GM21786 (cell line): Measurements from ENCODE around the gene GFPT2.

Experiments
- ATAC-seq: cut with Tn5 transposase; IDR thresholded peaks from one replicate; pipeline ENCODE4 v1.9.1; 2021; ENCODE audit not compliant: unreplicated experiment

Gene GFPT2

GRCh38 chr5:180378438-180379344 is 25.6 kb upstream of the GFPT2 start:
- ATAC-seq, result no peak

- ATAC-seq, result no peak
These were observed 24.5 kb upstream of the GFPT2 start for GRCh38 chr5:180377556-180378197.

GRCh38 chr5:180376511-180376910 is 23.4 kb upstream of the GFPT2 start:
- no peak for ATAC-seq

- no peak for ATAC-seq
These were observed 22.8 kb upstream of the GFPT2 start for GRCh38 chr5:180375955-180376354.

GRCh38 chr5:180375291-180375690 is 22.2 kb upstream of the GFPT2 start:
- no peak for ATAC-seq

GRCh38 chr5:180373870-180374269 is 20.7 kb upstream of the GFPT2 start:
- no peak for ATAC-seq

GRCh38 chr5:180373454-180373853 is 20.3 kb upstream of the GFPT2 start:
- no peak for ATAC-seq

- ATAC-seq, result no peak
These were observed 18.8 kb upstream of the GFPT2 start for GRCh38 chr5:180371949-180372348.

- ATAC-seq, result no peak
These were observed 17.9 kb upstream of the GFPT2 start for GRCh38 chr5:180370861-180371641.

- no peak for ATAC-seq
These were observed 14.9 kb upstream of the GFPT2 start for GRCh38 chr5:180367991-180368390.

- ATAC-seq, result no peak
These were observed 14.2 kb upstream of the GFPT2 start for GRCh38 chr5:180367300-180367699.

- no peak for ATAC-seq
These were observed 13.2 kb upstream of the GFPT2 start for GRCh38 chr5:180366326-180366725.

- ATAC-seq, result no peak
These were observed 12.7 kb upstream of the GFPT2 start for GRCh38 chr5:180365829-180366228.

- no peak for ATAC-seq
These were observed 11.2 kb upstream of the GFPT2 start for GRCh38 chr5:180364306-180364856.

GRCh38 chr5:180360078-180360957 is 7.2 kb upstream of the GFPT2 start:
- no peak for ATAC-seq

GRCh38 chr5:180358694-180359093 is 5.6 kb upstream of the GFPT2 start:
- no peak for ATAC-seq

GRCh38 chr5:180358179-180358578 is 5.0 kb upstream of the GFPT2 start:
- no peak for ATAC-seq

GRCh38 chr5:180354966-180355365 is 1.8 kb upstream of the GFPT2 start:
- no peak for ATAC-seq

GRCh38 chr5:180353980-180354452 is 880 bp upstream of the GFPT2 start:
- no peak for ATAC-seq
